K562 (cell line): ENCODE data around the gene CCND3. TPM values are rescaled to one million over a fixed set of nuclear protein-coding genes. Genes with fewer than 3 reads are reported as not detected.

Experiments
- BRF1 ChIP-seq: IDR thresholded peaks from 3 replicates; pipeline ENCODE4 v1.6.1; 2011; ENCODE audit warnings: borderline replicate concordance, mild to moderate bottlenecking; ENCODE audit not compliant: insufficient read length; ENCODE audit errors: extremely low read depth
- CREB3L1 ChIP-seq: fragments of 450-650 bp; IDR thresholded peaks from 2 replicates; pipeline ENCODE4 v1.6.1; 2014; ENCODE audit warnings: low read depth, mild to moderate bottlenecking, moderate library complexity, borderline replicate concordance
- EP400 ChIP-seq: fragments of 450-650 bp; IDR thresholded peaks from 2 replicates; pipeline ENCODE4 v1.6.1; 2017; ENCODE audit warnings: antibody characterized with exemption, mild to moderate bottlenecking, moderate library complexity
- FOS ChIP-seq: IDR thresholded peaks from 3 replicates; pipeline ENCODE4 v1.6.1; 2011; ENCODE audit not compliant: insufficient read length; ENCODE audit errors: extremely low read depth
- HES1 ChIP-seq: fragments of 450-650 bp; IDR thresholded peaks from 2 replicates; pipeline ENCODE4 v1.6.1; 2016; ENCODE audit warnings: low read depth, mild to moderate bottlenecking, moderate library complexity
- KDM2B ChIP-seq: fragments of 250-450 bp; sonication (Bioruptor Pico); IDR thresholded peaks from 2 replicates; pipeline ENCODE4 v1.8.0; 2021; ENCODE audit warnings: mild to moderate bottlenecking, moderate library complexity
- LEF1 ChIP-seq: fragments of 450-650 bp; IDR thresholded peaks from 2 replicates; pipeline ENCODE4 v1.6.1; 2016; ENCODE audit warnings: mild to moderate bottlenecking
- MLX ChIP-seq, 2 experiments: fragments of 450-650 bp in 1 of 2; sonication (generic) in 1 of 2; formaldehyde crosslinking; conservative IDR thresholded peaks; 2 replicates each; pipeline versions ENCODE4 v1.4.0 to v1.8.1; 2020 to 2022; ENCODE audit warnings: mild to moderate bottlenecking in 1 of 2, missing genetic modification reagents in 1 of 2
- MTF1 ChIP-seq: fragments of 250-450 bp; sonication (Bioruptor Pico); IDR thresholded peaks from 2 replicates; pipeline ENCODE4 v1.9.0; 2021; ENCODE audit warnings: moderate library complexity, mild to moderate bottlenecking, inconsistent platforms, borderline replicate concordance
- POU5F1 ChIP-seq: fragments of 150-350 bp; IDR thresholded peaks from 2 replicates; pipeline ENCODE4 v1.6.1; 2014; ENCODE audit warnings: borderline replicate concordance, low read length, low read depth, mild to moderate bottlenecking; ENCODE audit not compliant: partially characterized antibody
- SMAD1 ChIP-seq: fragments of 150-350 bp; IDR thresholded peaks from 2 replicates; pipeline ENCODE4 v1.6.1; 2014; ENCODE audit warnings: low read length, low read depth; ENCODE audit not compliant: partially characterized antibody
- SMC3 ChIP-seq: conservative IDR thresholded peaks from 2 replicates; pipeline ENCODE4 v1.6.1; 2011; ENCODE audit warnings: low read depth, low read length, improper control_type of control experiment; ENCODE audit not compliant: insufficient read depth
- SP2 ChIP-seq: IDR thresholded peaks from 2 replicates; pipeline ENCODE4 v1.6.1; 2011; ENCODE audit warnings: mild to moderate bottlenecking, low read depth, low read length, moderate library complexity; ENCODE audit not compliant: poor library complexity, severe bottlenecking; ENCODE audit errors: extremely low read depth
- SPI1 ChIP-seq: IDR thresholded peaks from 2 replicates; pipeline ENCODE4 v1.6.1; 2011; ENCODE audit warnings: low read depth, low read length, control low read depth, borderline replicate concordance
- STAT6 ChIP-seq: sonication (generic); formaldehyde crosslinking; IDR thresholded peaks from 2 replicates; pipeline ENCODE4 v1.8.1; 2023; ENCODE audit warnings: mild to moderate bottlenecking, missing genetic modification reagents
- ZBTB8A ChIP-seq: fragments of 450-650 bp; IDR thresholded peaks from 2 replicates; pipeline ENCODE4 v1.6.1; 2018; ENCODE audit warnings: mild to moderate bottlenecking, moderate library complexity; ENCODE audit not compliant: partially characterized antibody
- ZNF140 ChIP-seq: fragments of 250-450 bp; sonication (Bioruptor Pico); IDR thresholded peaks from 2 replicates; pipeline ENCODE4 v1.8.0; 2021; ENCODE audit warnings: moderate library complexity, mild to moderate bottlenecking, inconsistent platforms
- ZNF75A ChIP-seq: fragments of 450-650 bp; formaldehyde crosslinking; IDR thresholded peaks from 2 replicates; pipeline ENCODE4 v1.4.0; 2020; ENCODE audit warnings: mild to moderate bottlenecking
- polyA plus RNA-seq, 8 experiments: library from polyadenylated mRNA; depleted of rRNA in 4 of 8; stranded (reverse) in 5 of 8; unstranded in 3 of 8; fragments of >200 nt; fragmentation: Nextera tagmentation in 2 of 8; fragmentation: Illumina TruSeq in 1 of 8; extraction: Ambion mirVana in 2 of 8; extraction: Trizol in 1 of 8; gene quantifications; 2 replicates each; pipeline versions ENCODE4 v1.2.1 to v1.2.3, GENCODE V29; 2011 to 2014; ENCODE audit warnings: inconsistent platforms in 1 of 8, missing spikeins in 1 of 8
- total RNA-seq, 7 experiments: library from RNA; depleted of rRNA in 6 of 7; stranded (reverse); fragments of >200 nt in 6 of 7; fragmentation: Illumina TruSeq in 2 of 7; extraction: Trizol in 2 of 7; gene quantifications; 2 replicates each; pipeline versions ENCODE4 v1.2.1 to v1.2.3, GENCODE V29; 2011 to 2021; ENCODE audit warnings: low replicate concordance in 1 of 7
- TF ChIP-seq, protein P1 (sequence below): fragments of 200-800 bp; sonication (Bioruptor generic); IDR thresholded peaks from 2 replicates; pipeline ENCODE4 v1.6.1; 2017; ENCODE audit warnings: missing genetic modification characterization, missing compliant biosample characterization

The CCND3 gene
- total and polyA plus RNA-seq, 9 of the 15 experiments (the other 6 are each of a cell fraction or from before 2014, with no cell fraction given) = 21.5 to 204 (median 97.4) TPM

- TF ChIP-seq BRF1 (no peak), SP2 (peak; percentile 19), MLX (CRISPR knock-in tag; conservative IDR thresholded peaks at IDR 0.05) (no peak), SMAD1 (no peak), SMC3 (no peak), EP400 (peak; percentile 86), MTF1 (CRISPR knock-in tag) (no peak), HES1 (peak; percentile 72), KDM2B (CRISPR knock-in tag) (no peak), ZNF140 (CRISPR knock-in tag) (no peak), CREB3L1 (peak; percentile 53; the same call in 1 of the 2 replicates), ZBTB8A (no peak), SPI1 (no peak), STAT6 (CRISPR knock-in tag) (no peak), FOS (peak; percentile 11), LEF1 (0 out of 2 replicates have a peak, but pooled peaks have one; percentile 53), ZNF75A (CRISPR knock-in tag) (no peak), POU5F1 (no peak)
- TF ChIP-seq, protein P1, sequence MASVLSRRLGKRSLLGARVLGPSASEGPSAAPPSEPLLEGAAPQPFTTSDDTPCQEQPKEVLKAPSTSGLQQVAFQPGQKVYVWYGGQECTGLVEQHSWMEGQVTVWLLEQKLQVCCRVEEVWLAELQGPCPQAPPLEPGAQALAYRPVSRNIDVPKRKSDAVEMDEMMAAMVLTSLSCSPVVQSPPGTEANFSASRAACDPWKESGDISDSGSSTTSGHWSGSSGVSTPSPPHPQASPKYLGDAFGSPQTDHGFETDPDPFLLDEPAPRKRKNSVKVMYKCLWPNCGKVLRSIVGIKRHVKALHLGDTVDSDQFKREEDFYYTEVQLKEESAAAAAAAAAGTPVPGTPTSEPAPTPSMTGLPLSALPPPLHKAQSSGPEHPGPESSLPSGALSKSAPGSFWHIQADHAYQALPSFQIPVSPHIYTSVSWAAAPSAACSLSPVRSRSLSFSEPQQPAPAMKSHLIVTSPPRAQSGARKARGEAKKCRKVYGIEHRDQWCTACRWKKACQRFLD (CRISPR knock-in tag) = peak; percentile 75; the same call in 1 of the 2 replicates
Observed at GRCh38 chr6:41895300-41896233, 46.0 kb downstream of the CCND3 start, which contains the start of gene USP49 (continued).
